CD14-positive monocyte (primary cell): Measurements from ENCODE around the gene APBA2. TPM values are rescaled to one million over a fixed set of nuclear protein-coding genes. Genes with fewer than 3 reads are reported as not detected.
A peak's percentile ranks its signal among the peaks of the same experiment; 100 is the strongest.
"Not testable (repeated sequence)": the region's sequence is repeated elsewhere in the genome, so short reads cannot be mapped to it uniquely, and the experiment has no call there.

Experiments
- DNase-seq, 3 donors: peaks; one replicate each; pipeline ENCODE4 v3.0.0-alpha.2; 2011 to 2022
- H2AFZ ChIP-seq: 2 replicates; pipeline ENCODE4 v1.6.0; 2012; ENCODE audit warnings: mild to moderate bottlenecking, low read depth, low read length, inconsistent platforms; ENCODE audit not compliant: insufficient read depth, poor library complexity, severe bottlenecking
- H3K27ac ChIP-seq, 2 donors: 1 replicate in 1 of 2; 2 replicates in 1 of 2; pipeline ENCODE4 v1.5.1; 2012 to 2013; ENCODE audit warnings: low read length in 2 of 2, control low read depth in 1 of 2, inconsistent platforms in 1 of 2, low read depth in 1 of 2, mild to moderate bottlenecking in 1 of 2
- H3K27me3 ChIP-seq, 2 donors: one replicate each; pipeline versions ENCODE4 v1.6.0 to v1.6.1; 2011 to 2013; ENCODE audit warnings: low read length in 2 of 2; ENCODE audit not compliant: control insufficient read depth in 2 of 2, insufficient read depth in 2 of 2
- H3K36me3 ChIP-seq, 2 donors: replicated peaks in 1 of 2; 1 replicate in 1 of 2; 2 replicates in 1 of 2; pipeline versions ENCODE4 v1.5.1 to v1.6.1; 2012 to 2013; ENCODE audit warnings: low read length in 2 of 2, control low read depth in 1 of 2, inconsistent platforms in 1 of 2, mild to moderate bottlenecking in 1 of 2; ENCODE audit not compliant: insufficient read depth in 2 of 2, control insufficient read depth in 1 of 2
- H3K4me1 ChIP-seq, 2 donors: 1 replicate in 1 of 2; 2 replicates in 1 of 2; pipeline versions ENCODE4 v1.5.1 to v1.6.1; 2012 to 2013; ENCODE audit warnings: low read length in 2 of 2, control low read depth in 1 of 2, inconsistent platforms in 1 of 2, mild to moderate bottlenecking in 1 of 2, moderate library complexity in 1 of 2; ENCODE audit not compliant: insufficient read depth in 2 of 2, control insufficient read depth in 1 of 2
- H3K4me2 ChIP-seq: replicated peaks from 2 replicates; pipeline ENCODE3; 2012; ENCODE audit warnings: low read length, moderate library complexity, mild to moderate bottlenecking; ENCODE audit not compliant: poor library complexity, severe bottlenecking; ENCODE audit errors: extremely low read depth
- H3K4me3 ChIP-seq, 3 experiments: fragments of 200-600 bp in 1 of 3; sonication (generic) in 1 of 3; replicated peaks in 1 of 3; 1 replicate in 2 of 3; 2 replicates in 1 of 3; pipeline ENCODE4 v1.5.1; 2011 to 2013; ENCODE audit warnings: low read length in 3 of 3, mild to moderate bottlenecking in 3 of 3, control low read depth in 2 of 3, low read depth in 2 of 3, inconsistent platforms in 1 of 3, moderate library complexity in 1 of 3
- H3K79me2 ChIP-seq: 2 replicates; pipeline ENCODE4 v1.6.0; 2012; ENCODE audit warnings: mild to moderate bottlenecking, control low read depth, inconsistent platforms, low read length, moderate library complexity; ENCODE audit not compliant: insufficient read depth
- H3K9ac ChIP-seq: 2 replicates; pipeline ENCODE4 v1.6.0; 2017; ENCODE audit warnings: low read length, mild to moderate bottlenecking; ENCODE audit not compliant: insufficient read depth, poor library complexity, severe bottlenecking
- H3K9me3 ChIP-seq, 2 donors: replicated peaks in 1 of 2; 1 replicate in 1 of 2; 2 replicates in 1 of 2; pipeline versions ENCODE4 v1.5.1 to v1.6.1; 2012 to 2013; ENCODE audit warnings: low read length in 2 of 2, control low read depth in 1 of 2; ENCODE audit not compliant: control insufficient read depth in 1 of 2, insufficient read depth in 1 of 2
- H4K20me1 ChIP-seq: 2 replicates; pipeline ENCODE4 v1.6.0; 2012; ENCODE audit warnings: mild to moderate bottlenecking, low read length, control low read depth, moderate library complexity; ENCODE audit not compliant: insufficient read depth
- H3K27ac Mint-ChIP-seq, 7 donors: one replicate each; pipeline ENCODE4 v1.8.0; 2020; ENCODE audit warnings: mild to moderate bottlenecking in 7 of 7, mixed read lengths in 7 of 7, moderate library complexity in 6 of 7, inconsistent platforms in 2 of 7
- H3K27me3 Mint-ChIP-seq, 3 donors: one replicate each; pipeline ENCODE4 v1.8.0; 2021 to 2022; ENCODE audit warnings: low read depth in 3 of 3, mild to moderate bottlenecking in 3 of 3, mixed read lengths in 3 of 3, moderate library complexity in 3 of 3, inconsistent platforms in 1 of 3
- H3K36me3 Mint-ChIP-seq, 2 donors: one replicate each; pipeline ENCODE4 v1.8.0; 2020; ENCODE audit warnings: mixed read lengths in 2 of 2, inconsistent platforms in 1 of 2, mild to moderate bottlenecking in 1 of 2
- H3K4me1 Mint-ChIP-seq: one replicate; pipeline ENCODE4 v1.8.0; 2020; ENCODE audit warnings: mild to moderate bottlenecking, mixed read lengths
- H3K4me3 Mint-ChIP-seq, 2 donors: one replicate each; pipeline ENCODE4 v1.8.0; 2020; ENCODE audit warnings: mild to moderate bottlenecking in 2 of 2, mixed read lengths in 2 of 2, moderate library complexity in 1 of 2
- H3K9me3 Mint-ChIP-seq, 7 donors: one replicate each; pipeline ENCODE4 v1.8.0; 2020 to 2022; ENCODE audit warnings: mixed read lengths in 7 of 7, mild to moderate bottlenecking in 6 of 7, moderate library complexity in 6 of 7, inconsistent platforms in 2 of 7
- WGBS: methylation state at CpG from one replicate; pipeline ENCODE4 v1.1.5; 2013; ENCODE audit warnings: missing lambda C conversion rate; ENCODE audit not compliant: insufficient coverage; 5-methylcytosine and 5-hydroxymethylcytosine counted together
- intact Hi-C, 2 donors: fragments of 100-400 bp; cut with micrococcal nuclease; formaldehyde crosslinking; loops; one replicate each; pipeline versions ENCODE4 v1.15.0 to v1.15.1; 2023
- polyA plus RNA-seq, 3 donors: library from polyadenylated mRNA; depleted of rRNA in 1 of 3; unstranded in 2 of 3; stranded (reverse) in 1 of 3; fragments of 300-500 nt in 2 of 3; fragments of >200 nt in 1 of 3; fragmentation: Illumina TruSeq in 2 of 3; gene quantifications; 1 replicate in 2 of 3; 2 replicates in 1 of 3; pipeline ENCODE4 v1.2.3, GENCODE V29; 2012 to 2021

The APBA2 gene
- polyA plus RNA-seq, 3 donors, result 0.30 TPM; not detected in 2

GRCh38 chr15:28844147-28844546 is 41.6 kb upstream of the APBA2 start:
- no CpG with 5 or more reads among the region's 14 CpGs for WGBS

GRCh38 chr15:28847247-28847646 is 38.5 kb upstream of the APBA2 start:
- H3K4me1 ChIP-seq, H3K36me3 Mint-ChIP-seq, H3K4me3 Mint-ChIP-seq, DNase-seq, H3K4me3 ChIP-seq, H3K79me2 ChIP-seq, H3K27me3 Mint-ChIP-seq, H2AFZ ChIP-seq, H3K4me1 Mint-ChIP-seq, H3K27ac Mint-ChIP-seq, H3K27ac ChIP-seq, H3K27me3 ChIP-seq, intact Hi-C loops, H3K9me3 ChIP-seq, H3K4me2 ChIP-seq, H3K9me3 Mint-ChIP-seq, H4K20me1 ChIP-seq, H3K9ac ChIP-seq, H3K36me3 ChIP-seq: not testable (repeated sequence)
- WGBS, result no CpG with 5 or more reads among the region's 5 CpGs

More at GRCh38 chr15:28844147-28844546, 41.6 kb upstream of the APBA2 start:
- H3K9ac ChIP-seq, H3K27me3 Mint-ChIP-seq, H3K4me1 Mint-ChIP-seq, H2AFZ ChIP-seq, intact Hi-C loops, H3K27ac ChIP-seq, H3K4me1 ChIP-seq, H3K4me3 ChIP-seq, H3K36me3 ChIP-seq, H4K20me1 ChIP-seq, H3K27ac Mint-ChIP-seq, H3K4me3 Mint-ChIP-seq, H3K4me2 ChIP-seq, H3K79me2 ChIP-seq, H3K27me3 ChIP-seq, H3K36me3 Mint-ChIP-seq, H3K9me3 Mint-ChIP-seq, H3K9me3 ChIP-seq, DNase-seq: not testable (repeated sequence)

GRCh38 chr15:28847959-28848358 is 37.8 kb upstream of the APBA2 start:
- H3K9me3 Mint-ChIP-seq, H3K27me3 Mint-ChIP-seq, H3K9ac ChIP-seq, H3K9me3 ChIP-seq, H4K20me1 ChIP-seq, DNase-seq, H3K4me1 Mint-ChIP-seq, intact Hi-C loops, H3K4me3 ChIP-seq, H2AFZ ChIP-seq, H3K4me2 ChIP-seq, H3K27ac ChIP-seq, H3K79me2 ChIP-seq, H3K36me3 ChIP-seq, H3K4me3 Mint-ChIP-seq, H3K27me3 ChIP-seq, H3K36me3 Mint-ChIP-seq, H3K4me1 ChIP-seq: not testable (repeated sequence)
- H3K27ac Mint-ChIP-seq, result peak overlapping the region in 1 of 7 donors; percentile 68
- WGBS, result 98% methylated on average over 4 of the region's 9 CpGs

- H3K79me2 ChIP-seq, H3K4me3 ChIP-seq, H3K9me3 Mint-ChIP-seq, H3K9me3 ChIP-seq, H3K27ac ChIP-seq, H3K27me3 ChIP-seq, H3K36me3 ChIP-seq, H3K4me1 ChIP-seq, H2AFZ ChIP-seq, H3K4me3 Mint-ChIP-seq, H3K36me3 Mint-ChIP-seq, H3K9ac ChIP-seq, DNase-seq, H3K27me3 Mint-ChIP-seq, H3K4me2 ChIP-seq, H3K4me1 Mint-ChIP-seq, intact Hi-C loops, H4K20me1 ChIP-seq: not testable (repeated sequence)
- 98% methylated on average over 10 of the region's 13 CpGs for WGBS
- peak within 1 kb of the TSS in 1 of 7 donors; percentile 68 for H3K27ac Mint-ChIP-seq
Measured at GRCh38 chr15:28848521-28848920, 37.3 kb upstream of the APBA2 start, which contains the start of gene GOLGA6L7. GOLGA6L7 (minus strand) TSS chr15:28848644; CDS start chr15:28848549, 95 bp downstream.
